Measurements from ENCODE around the gene KIAA1328. TPM values are rescaled to one million over a fixed set of nuclear protein-coding genes. Genes with fewer than 3 reads are reported as not detected.

The KIAA1328 gene
- total RNA-seq, 1 donor from 2014 or later, result 5.8 TPM

- Histone ChIP-seq H3K27me3 (ENCODE audit: control insufficient read depth, insufficient read depth, low read length) (no peaks in the 10 kb centered on the region), H3K4me3 (ENCODE audit: low read depth, low read length) (no peak overlapping the region), H3K36me3 (ENCODE audit: control insufficient read depth, insufficient read depth, low read length) (no peaks in the 10 kb centered on the region)
- FAIRE-seq (no peak), DNase-seq (ENCODE audit: low read depth) (no peak)
- TF ChIP-seq CTCF (IDR thresholded peaks at IDR 0.05; ENCODE audit: insufficient read depth, low read length, severe bottlenecking), result no peak
These were observed 236.3 kb downstream of the KIAA1328 start for GRCh38 chr18:37065254-37065653.

GRCh38 chr18:37084912-37085311 lies 256.0 kb downstream of the KIAA1328 start:
- Histone ChIP-seq H3K4me3 (ENCODE audit: low read depth, low read length) (no peak overlapping the region), H3K27me3 (ENCODE audit: control insufficient read depth, insufficient read depth, low read length) (no peaks in the 10 kb centered on the region), H3K36me3 (ENCODE audit: control insufficient read depth, insufficient read depth, low read length) (no peaks in the 10 kb centered on the region)
- no peak for TF ChIP-seq CTCF (IDR thresholded peaks at IDR 0.05; ENCODE audit: insufficient read depth, low read length, severe bottlenecking)
- no peak for DNase-seq (ENCODE audit: low read depth)
- FAIRE-seq, result no peak

- Histone ChIP-seq H3K4me3 (ENCODE audit: low read depth, low read length) (no peak overlapping the region), H3K27me3 (ENCODE audit: control insufficient read depth, insufficient read depth, low read length) (no peaks in the 10 kb centered on the region), H3K36me3 (ENCODE audit: control insufficient read depth, insufficient read depth, low read length) (no peaks in the 10 kb centered on the region)
- DNase-seq (ENCODE audit: low read depth), result no peak
- no peak for TF ChIP-seq CTCF (IDR thresholded peaks at IDR 0.05; ENCODE audit: insufficient read depth, low read length, severe bottlenecking)
- FAIRE-seq, result no peak
These were observed 256.4 kb downstream of the KIAA1328 start for GRCh38 chr18:37085362-37085761.

GRCh38 chr18:37107748-37108522 lies 279.0 kb downstream of the KIAA1328 start:
- TF ChIP-seq CTCF (IDR thresholded peaks at IDR 0.05; ENCODE audit: insufficient read depth, low read length, severe bottlenecking), result no peak
- no peak for FAIRE-seq
- H3K4me3 ChIP-seq (ENCODE audit: low read depth, low read length), result no peak overlapping the region
- H3K27me3 ChIP-seq (ENCODE audit: control insufficient read depth, insufficient read depth, low read length), result no peaks in the 10 kb centered on the region
- H3K36me3 ChIP-seq (ENCODE audit: control insufficient read depth, insufficient read depth, low read length), result no peaks in the 10 kb centered on the region
- DNase-seq (ENCODE audit: low read depth), result no peak

GRCh38 chr18:37122877-37123276 lies 293.9 kb downstream of the KIAA1328 start:
- Histone ChIP-seq H3K4me3 (ENCODE audit: low read depth, low read length) (no peak overlapping the region), H3K27me3 (ENCODE audit: control insufficient read depth, insufficient read depth, low read length) (no peaks in the 10 kb centered on the region), H3K36me3 (ENCODE audit: control insufficient read depth, insufficient read depth, low read length) (no peaks in the 10 kb centered on the region)
- FAIRE-seq (no peak), DNase-seq (ENCODE audit: low read depth) (no peak)
- TF ChIP-seq CTCF (IDR thresholded peaks at IDR 0.05; ENCODE audit: insufficient read depth, low read length, severe bottlenecking), result no peak

- DNase-seq (ENCODE audit: low read depth) (peak; percentile 81), FAIRE-seq (no peak)
- Histone ChIP-seq H3K4me3 (ENCODE audit: low read depth, low read length) (no peak overlapping the region), H3K27me3 (ENCODE audit: control insufficient read depth, insufficient read depth, low read length) (no peaks in the 10 kb centered on the region), H3K36me3 (ENCODE audit: control insufficient read depth, insufficient read depth, low read length) (no peaks in the 10 kb centered on the region)
- no peak for TF ChIP-seq CTCF (IDR thresholded peaks at IDR 0.05; ENCODE audit: insufficient read depth, low read length, severe bottlenecking)
These were observed 295.6 kb downstream of the KIAA1328 start for GRCh38 chr18:37124516-37124915.
